Upper lobe of left lung (tissue), 6 donors: ENCODE data around the gene CERK. TPM values are rescaled to one million over a fixed set of nuclear protein-coding genes. Genes with fewer than 3 reads are reported as not detected.

Source experiments
- ATAC-seq, 2 donors: fragments of 200-7000 bp; cut with Tn5 transposase; one replicate each; pipeline ENCODE4 v1.9.1; 2022; ENCODE audit warnings: mild to moderate bottlenecking in 2 of 2, moderate library complexity in 2 of 2; ENCODE audit not compliant: low FRiP score in 2 of 2
- DNase-seq, 2 donors: peaks; one replicate each; pipeline ENCODE4 v3.0.0-alpha.2; 2019 to 2020
- H3K27ac ChIP-seq, 4 donors: fragments of 200-600 bp; sonication (generic); one replicate each; pipeline ENCODE4 v1.5.1; 2016 to 2019
- H3K27me3 ChIP-seq, 4 donors: fragments of 200-600 bp; sonication (generic); one replicate each; pipeline ENCODE4 v1.5.1; 2017 to 2019
- H3K36me3 ChIP-seq, 4 donors: fragments of 200-600 bp; sonication (generic); one replicate each; pipeline ENCODE4 v1.5.1; 2016 to 2019
- H3K4me1 ChIP-seq, 4 donors: fragments of 200-600 bp; sonication (generic); one replicate each; pipeline ENCODE4 v1.5.1; 2018 to 2019
- H3K4me3 ChIP-seq, 4 donors: fragments of 200-600 bp; sonication (generic); one replicate each; pipeline ENCODE4 v1.5.1; 2017 to 2019; ENCODE audit warnings: mild to moderate bottlenecking in 2 of 4, moderate library complexity in 1 of 4
- H3K9me3 ChIP-seq, 4 donors: fragments of 200-600 bp; sonication (generic); one replicate each; pipeline ENCODE4 v1.5.1; 2018 to 2019
- EP300 ChIP-seq, 4 donors: sonication (generic); formaldehyde crosslinking; IDR thresholded peaks; one replicate each; pipeline ENCODE4 v1.5.1; 2017; ENCODE audit warnings: antibody characterized with exemption in 4 of 4, control low read depth in 2 of 4
- POLR2A ChIP-seq, 4 donors: fragments of 450-650 bp; IDR thresholded peaks; one replicate each; pipeline ENCODE4 v1.5.1; 2016 to 2017; ENCODE audit warnings: antibody characterized with exemption in 4 of 4, mild to moderate bottlenecking in 2 of 4
- POLR2AphosphoS5 ChIP-seq, 2 donors: sonication (generic); formaldehyde crosslinking; IDR thresholded peaks; one replicate each; pipeline ENCODE4 v1.5.1; 2017; ENCODE audit warnings: antibody characterized with exemption in 2 of 2
- WGBS, 2 donors: methylation state at CpG; one replicate each; pipeline ENCODE4 v1.1.5; 2017 to 2018; 5-methylcytosine and 5-hydroxymethylcytosine counted together
- total RNA-seq, 6 donors: library from RNA; depleted of rRNA in 4 of 6; stranded (reverse); fragments of >200 nt in 4 of 6; gene quantifications; one replicate each; pipeline versions ENCODE4 v1.1.0 to v1.2.1, GENCODE V29; 2016 to 2021
- TF ChIP-seq, protein P1 (sequence below), 6 experiments: fragments of 450-650 bp in 4 of 6; fragments of 200-600 bp in 2 of 6; sonication (generic) in 2 of 6; IDR thresholded peaks; one replicate each; pipeline ENCODE4 v1.5.1; 2016 to 2019; ENCODE audit warnings: antibody characterized with exemption in 6 of 6
- donor health status: DM: no; HTN: no; CAD: no; lungs with moderate emphysema.
- donor health status: DM: no; HTN: yes; CAD: no; lungs with severe emphysema.

CERK gene
- total RNA-seq, 6 donors from 2014 or later, result 26.9 to 55.5 (median 32.7) TPM

GRCh38 chr22:46679706-46680269 lies 58.3 kb downstream of the CERK start:
- WGBS, 2 donors, result 75 to 82% methylated on average over 14 to 16 of the region's 16 CpGs
- peaks cover 0 to 28% (median 15%) of the 10 kb centered on the region in 4 donors for H3K36me3 ChIP-seq
- no peak overlapping the region for H3K27ac ChIP-seq
- no peaks in the 10 kb centered on the region for H3K27me3 ChIP-seq
- ATAC-seq, result no peak
- peak in 1 of 2 donors; percentile 77 for DNase-seq
- TF ChIP-seq, protein P1, sequence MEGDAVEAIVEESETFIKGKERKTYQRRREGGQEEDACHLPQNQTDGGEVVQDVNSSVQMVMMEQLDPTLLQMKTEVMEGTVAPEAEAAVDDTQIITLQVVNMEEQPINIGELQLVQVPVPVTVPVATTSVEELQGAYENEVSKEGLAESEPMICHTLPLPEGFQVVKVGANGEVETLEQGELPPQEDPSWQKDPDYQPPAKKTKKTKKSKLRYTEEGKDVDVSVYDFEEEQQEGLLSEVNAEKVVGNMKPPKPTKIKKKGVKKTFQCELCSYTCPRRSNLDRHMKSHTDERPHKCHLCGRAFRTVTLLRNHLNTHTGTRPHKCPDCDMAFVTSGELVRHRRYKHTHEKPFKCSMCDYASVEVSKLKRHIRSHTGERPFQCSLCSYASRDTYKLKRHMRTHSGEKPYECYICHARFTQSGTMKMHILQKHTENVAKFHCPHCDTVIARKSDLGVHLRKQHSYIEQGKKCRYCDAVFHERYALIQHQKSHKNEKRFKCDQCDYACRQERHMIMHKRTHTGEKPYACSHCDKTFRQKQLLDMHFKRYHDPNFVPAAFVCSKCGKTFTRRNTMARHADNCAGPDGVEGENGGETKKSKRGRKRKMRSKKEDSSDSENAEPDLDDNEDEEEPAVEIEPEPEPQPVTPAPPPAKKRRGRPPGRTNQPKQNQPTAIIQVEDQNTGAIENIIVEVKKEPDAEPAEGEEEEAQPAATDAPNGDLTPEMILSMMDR (IDR thresholded peaks at IDR 0.05), result no peak
- TF ChIP-seq POLR2A (IDR thresholded peaks at IDR 0.05), result no peak
- TF ChIP-seq POLR2AphosphoS5 (IDR thresholded peaks at IDR 0.05), result no peak
- no peak for TF ChIP-seq EP300 (IDR thresholded peaks at IDR 0.05)
- peaks cover 0 to 11% (median under 1%) of the 10 kb centered on the region in 4 donors for H3K4me1 ChIP-seq
- H3K4me3 ChIP-seq, result no peak overlapping the region
- H3K9me3 ChIP-seq, result no peaks in the 10 kb centered on the region

- H3K36me3 ChIP-seq, result peaks cover 0 to 36% (median 19%) of the 10 kb centered on the region in 4 donors
- no peak for ATAC-seq
- no peak overlapping the region for H3K4me3 ChIP-seq
- H3K27me3 ChIP-seq, result no peaks in the 10 kb centered on the region
- DNase-seq, result peak in 1 of 2 donors; percentile 75
- 78 to 87% methylated on average over 26 to 39 of the region's 44 CpGs for WGBS, 2 donors
- TF ChIP-seq POLR2A (IDR thresholded peaks at IDR 0.05) (no peak), EP300 (IDR thresholded peaks at IDR 0.05) (no peak), POLR2AphosphoS5 (IDR thresholded peaks at IDR 0.05) (no peak)
- TF ChIP-seq, protein P1 (IDR thresholded peaks at IDR 0.05), result no peak
- H3K4me1 ChIP-seq, result peaks cover 0 to 3% (median 0%) of the 10 kb centered on the region in 4 donors
- no peaks in the 10 kb centered on the region for H3K9me3 ChIP-seq
- H3K27ac ChIP-seq, result no peak overlapping the region
Measured at GRCh38 chr22:46678785-46679700, 59.0 kb downstream of the CERK start.

GRCh38 chr22:46678003-46678657 lies 59.9 kb downstream of the CERK start:
- DNase-seq (peak in 1 of 2 donors; percentile 74), ATAC-seq (no peak)
- whole genome bisulfite sequencing, 2 donors, result 87 to 88% methylated on average over 10 to 28 of the region's 31 CpGs
- Histone ChIP-seq H3K27me3 (no peaks in the 10 kb centered on the region), H3K27ac (no peak overlapping the region), H3K4me3 (no peak overlapping the region), H3K36me3 (peaks cover 0 to 43% (median 25%) of the 10 kb centered on the region in 4 donors), H3K4me1 (no peaks in the 10 kb centered on the region), H3K9me3 (no peaks in the 10 kb centered on the region)
- TF ChIP-seq, protein P1 (IDR thresholded peaks at IDR 0.05), result no peak
- no peak for TF ChIP-seq EP300 (IDR thresholded peaks at IDR 0.05)
- TF ChIP-seq POLR2AphosphoS5 (IDR thresholded peaks at IDR 0.05), result no peak
- no peak for TF ChIP-seq POLR2A (IDR thresholded peaks at IDR 0.05)

DNA sequence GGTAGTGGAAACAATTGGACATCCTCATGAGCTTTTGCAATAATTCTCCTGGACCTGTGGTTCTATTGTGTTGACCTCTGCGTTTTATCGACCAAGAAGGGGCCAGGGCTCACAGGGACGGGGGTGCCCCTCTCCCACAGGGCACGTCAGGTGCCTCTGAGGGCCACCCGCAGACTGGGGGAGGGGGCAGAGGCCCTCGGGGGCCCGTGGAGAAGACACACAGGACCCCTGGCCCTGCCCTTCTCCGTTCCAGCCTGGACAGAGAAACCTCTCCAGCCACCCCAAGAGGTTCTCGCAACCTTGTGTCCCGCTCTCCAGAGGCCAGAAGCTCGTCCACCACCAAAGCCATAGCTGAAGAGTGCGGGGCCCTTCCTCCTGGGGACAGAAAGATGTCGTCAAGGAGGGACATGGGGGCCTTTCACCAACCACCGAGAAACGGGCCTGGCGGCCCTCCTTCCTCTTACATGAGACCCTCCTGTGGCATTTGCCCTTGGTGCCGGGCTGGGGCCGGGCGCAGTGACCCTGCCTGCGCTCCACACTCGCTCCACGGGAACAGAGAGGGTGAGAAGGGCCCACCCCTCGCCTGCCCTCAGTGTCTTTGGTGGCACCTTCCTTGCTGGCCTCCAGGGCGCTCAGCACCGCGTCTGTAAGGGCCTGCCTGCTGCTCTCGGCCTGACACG lies 60.6 kb downstream of the CERK start:
- WGBS, 2 donors, result 91 to 92% methylated on average over 15 to 24 of the region's 28 CpGs
- peak in 1 of 2 donors; percentile 78 for DNase-seq
- no peak overlapping the region for H3K27ac ChIP-seq

More for the DNA sequence above, 60.6 kb downstream of the CERK start:
- TF ChIP-seq POLR2A (IDR thresholded peaks at IDR 0.05), result no peak
- TF ChIP-seq, protein P1 (IDR thresholded peaks at IDR 0.05), result no peak
- no peak for TF ChIP-seq EP300 (IDR thresholded peaks at IDR 0.05)
- no peak for TF ChIP-seq POLR2AphosphoS5 (IDR thresholded peaks at IDR 0.05)
- no peak for ATAC-seq
- H3K27me3 ChIP-seq, result no peaks in the 10 kb centered on the region
- H3K4me3 ChIP-seq, result no peak overlapping the region
- H3K9me3 ChIP-seq, result no peaks in the 10 kb centered on the region
- H3K36me3 ChIP-seq, result peaks cover 0 to 48% (median 25%) of the 10 kb centered on the region in 4 donors
- no peaks in the 10 kb centered on the region for H3K4me1 ChIP-seq
